ENCODE data around the gene SELENOV. TPM values are rescaled to one million over a fixed set of nuclear protein-coding genes. Genes with fewer than 3 reads are reported as not detected.

The SELENOV gene, protein sequence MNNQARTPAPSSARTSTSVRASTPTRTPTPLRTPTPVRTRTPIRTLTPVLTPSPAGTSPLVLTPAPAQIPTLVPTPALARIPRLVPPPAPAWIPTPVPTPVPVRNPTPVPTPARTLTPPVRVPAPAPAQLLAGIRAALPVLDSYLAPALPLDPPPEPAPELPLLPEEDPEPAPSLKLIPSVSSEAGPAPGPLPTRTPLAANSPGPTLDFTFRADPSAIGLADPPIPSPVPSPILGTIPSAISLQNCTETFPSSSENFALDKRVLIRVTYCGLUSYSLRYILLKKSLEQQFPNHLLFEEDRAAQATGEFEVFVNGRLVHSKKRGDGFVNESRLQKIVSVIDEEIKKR
- 1 to 10 TPM; 2.5 to 4.4 (median 3.3) TPM for total RNA-seq

DNA sequence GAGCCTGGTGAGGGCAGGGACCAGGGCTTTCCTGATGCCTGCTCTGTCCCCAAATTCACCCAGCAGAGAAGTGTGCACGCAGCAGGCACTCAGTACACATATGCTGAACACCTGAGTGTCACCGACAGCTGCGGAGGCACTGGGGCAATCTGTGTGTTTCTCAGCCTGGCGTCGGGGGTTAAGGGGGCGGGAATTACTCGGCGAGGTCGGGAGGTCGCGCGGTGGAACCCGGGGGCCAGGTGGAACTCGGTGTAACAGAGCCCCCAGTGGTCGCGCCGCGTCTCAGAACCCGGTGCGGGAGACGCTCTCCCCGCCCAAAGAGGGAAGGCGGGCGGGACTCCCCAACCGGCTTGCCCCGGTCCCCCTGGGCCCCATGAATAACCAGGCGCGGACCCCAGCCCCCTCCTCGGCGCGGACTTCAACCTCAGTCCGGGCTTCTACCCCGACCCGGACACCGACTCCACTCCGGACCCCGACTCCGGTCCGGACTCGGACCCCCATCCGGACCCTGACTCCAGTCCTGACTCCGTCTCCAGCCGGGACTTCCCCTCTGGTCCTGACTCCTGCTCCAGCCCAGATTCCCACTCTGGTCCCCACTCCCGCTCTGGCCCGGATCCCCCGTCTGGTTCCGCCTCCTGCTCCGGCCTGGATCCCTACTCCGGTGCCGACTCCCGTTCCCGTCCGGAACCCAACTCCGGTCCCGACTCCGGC lies at the start of gene SELENOV:
Gene SELENOV, plus strand, starts transcription at position 300 of the 711 bp plus-strand sequence. Its CDS starts 74 bp downstream, at position 374.
- DNase-seq = peak in 1 of 2 donors; percentile 37
- WGBS, 2 donors = 1 to 2% methylated on average over 23 to 45 of the region's 56 CpGs
- Histone ChIP-seq H3K27ac (peak within 1 kb of the TSS in 2 of 3 donors; percentile 12 to 47), H3K27me3 (no peaks in the 10 kb centered on the region), H3K4me3 (replicated peaks in 1 of 3) (peak within 1 kb of the TSS; percentile 6 to 58 (median 10)), H3K36me3 (no peaks in the 10 kb centered on the region), H3K9me3 (no peaks in the 10 kb centered on the region), H3K4me1 (peaks cover 11 to 35% of the 10 kb centered on the region in 2 donors)
- intact Hi-C loops (cut with DNase I) = no loop called here
- TF ChIP-seq, protein P1, sequence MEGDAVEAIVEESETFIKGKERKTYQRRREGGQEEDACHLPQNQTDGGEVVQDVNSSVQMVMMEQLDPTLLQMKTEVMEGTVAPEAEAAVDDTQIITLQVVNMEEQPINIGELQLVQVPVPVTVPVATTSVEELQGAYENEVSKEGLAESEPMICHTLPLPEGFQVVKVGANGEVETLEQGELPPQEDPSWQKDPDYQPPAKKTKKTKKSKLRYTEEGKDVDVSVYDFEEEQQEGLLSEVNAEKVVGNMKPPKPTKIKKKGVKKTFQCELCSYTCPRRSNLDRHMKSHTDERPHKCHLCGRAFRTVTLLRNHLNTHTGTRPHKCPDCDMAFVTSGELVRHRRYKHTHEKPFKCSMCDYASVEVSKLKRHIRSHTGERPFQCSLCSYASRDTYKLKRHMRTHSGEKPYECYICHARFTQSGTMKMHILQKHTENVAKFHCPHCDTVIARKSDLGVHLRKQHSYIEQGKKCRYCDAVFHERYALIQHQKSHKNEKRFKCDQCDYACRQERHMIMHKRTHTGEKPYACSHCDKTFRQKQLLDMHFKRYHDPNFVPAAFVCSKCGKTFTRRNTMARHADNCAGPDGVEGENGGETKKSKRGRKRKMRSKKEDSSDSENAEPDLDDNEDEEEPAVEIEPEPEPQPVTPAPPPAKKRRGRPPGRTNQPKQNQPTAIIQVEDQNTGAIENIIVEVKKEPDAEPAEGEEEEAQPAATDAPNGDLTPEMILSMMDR (IDR thresholded peaks at IDR 0.05) = no peak
- TF ChIP-seq POLR2A (IDR thresholded peaks at IDR 0.05) = peak in 1 of 2 donors; percentile 23

DNA sequence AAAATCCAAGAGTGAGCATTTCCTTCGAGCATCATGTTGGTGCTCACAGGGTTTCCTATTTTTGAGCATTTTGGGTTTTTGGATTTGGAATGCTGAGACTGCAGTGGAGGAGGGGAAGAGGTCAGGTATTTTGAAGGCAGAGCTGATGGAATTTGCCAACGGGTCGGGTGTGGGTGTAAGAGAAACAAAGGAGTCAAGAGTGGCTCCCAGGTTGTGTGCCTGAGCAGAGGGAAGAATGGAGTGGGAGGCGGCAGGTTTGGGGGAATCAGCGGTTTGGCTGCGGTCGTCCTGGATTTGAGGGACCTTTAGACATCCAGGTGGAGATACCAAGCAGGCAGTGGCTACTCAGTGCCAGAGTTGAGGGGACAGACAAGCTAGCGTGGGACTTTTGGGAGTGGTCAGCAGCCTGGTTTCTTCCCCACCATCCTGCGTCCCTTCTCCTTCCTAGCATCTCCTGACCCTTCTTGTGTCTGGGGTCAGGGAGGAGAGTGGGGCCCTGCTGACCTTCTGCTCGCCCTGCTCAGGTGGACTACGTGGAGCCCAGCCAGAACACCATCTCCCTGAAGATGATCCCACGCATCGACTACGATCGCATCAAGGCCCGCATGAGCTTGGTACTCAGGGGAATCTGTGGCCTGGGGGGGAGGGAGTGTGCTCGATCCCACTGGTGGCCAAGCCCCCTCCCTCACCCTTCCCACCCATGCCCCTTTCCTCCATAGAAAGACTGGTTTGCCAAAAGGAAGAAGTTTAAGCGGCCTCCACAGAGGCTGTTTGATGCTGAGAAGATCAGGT lies 48.8 kb upstream of the SELENOV start:
- no peak overlapping the region for H3K4me3 ChIP-seq (replicated peaks in 1 of 3)
- peaks cover 64 to 78% of the 10 kb centered on the region in 2 donors for H3K36me3 ChIP-seq
- no peaks in the 10 kb centered on the region for H3K27me3 ChIP-seq
- no peak for TF ChIP-seq POLR2A (IDR thresholded peaks at IDR 0.05)
- TF ChIP-seq, protein P1 (IDR thresholded peaks at IDR 0.05) = no peak
- no peaks in the 10 kb centered on the region for H3K9me3 ChIP-seq
- 95 to 97% methylated on average over 18 of the region's 18 CpGs for WGBS, 2 donors
- no peak for DNase-seq
- intact Hi-C loops (cut with DNase I) = no loop called here
- H3K27ac ChIP-seq = no peak overlapping the region
- H3K4me1 ChIP-seq = no peaks in the 10 kb centered on the region

GRCh38 chr19:39467941-39468340 lies 47.0 kb upstream of the SELENOV start:
- Histone ChIP-seq H3K4me3 (replicated peaks in 1 of 3) (no peak overlapping the region), H3K4me1 (no peaks in the 10 kb centered on the region), H3K9me3 (no peaks in the 10 kb centered on the region), H3K36me3 (peaks cover 82 to 92% of the 10 kb centered on the region in 2 donors), H3K27ac (no peak overlapping the region), H3K27me3 (no peaks in the 10 kb centered on the region)
- intact Hi-C loops (cut with DNase I) = no loop called here
- TF ChIP-seq POLR2A (IDR thresholded peaks at IDR 0.05) = no peak
- TF ChIP-seq, protein P1 (IDR thresholded peaks at IDR 0.05) = no peak
- no peak for DNase-seq
- 86 to 97% methylated on average over 5 to 6 of the region's 7 CpGs for WGBS, 2 donors

GRCh38 chr19:39469036-39469435 lies 45.9 kb upstream of the SELENOV start:
- H3K9me3 ChIP-seq = no peaks in the 10 kb centered on the region
- H3K4me3 ChIP-seq (replicated peaks in 1 of 3) = no peak overlapping the region
- no peak for DNase-seq
- no peaks in the 10 kb centered on the region for H3K4me1 ChIP-seq
- WGBS, 2 donors = 87 to 91% methylated on average over 7 to 11 of the region's 11 CpGs
- peaks cover 91 to 100% of the 10 kb centered on the region in 2 donors for H3K36me3 ChIP-seq
- TF ChIP-seq POLR2A (IDR thresholded peaks at IDR 0.05) = no peak
- TF ChIP-seq, protein P1 (IDR thresholded peaks at IDR 0.05) = no peak
- H3K27ac ChIP-seq = no peak overlapping the region
- intact Hi-C loops (cut with DNase I) = no loop called here
- H3K27me3 ChIP-seq = no peaks in the 10 kb centered on the region

Data from thyroid gland (tissue), 4 donors.